ENCODE results near the gene TM7SF2. TPM values are rescaled to one million over a fixed set of nuclear protein-coding genes. Genes with fewer than 3 reads are reported as not detected.

Gene TM7SF2
- total RNA-seq, 2 donors from 2014 or later, result 134 to 199 TPM

DNA sequence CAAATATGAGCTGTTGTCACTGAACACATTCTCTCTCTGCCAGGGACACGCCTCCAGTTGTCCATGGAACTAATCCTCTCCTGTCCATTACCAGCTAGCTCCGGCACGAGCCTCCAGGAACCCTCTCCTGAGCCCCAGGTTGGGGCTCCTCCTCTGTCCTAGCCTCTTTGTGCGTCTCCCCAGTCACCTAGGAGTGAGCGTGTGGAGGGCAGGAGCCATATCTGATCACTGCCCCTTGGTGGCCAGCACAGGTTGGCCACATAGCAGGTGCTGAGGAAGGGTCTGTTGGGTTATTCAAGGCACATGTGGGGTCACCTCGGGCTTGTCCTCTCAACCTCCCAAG, 20.2 kb downstream of the TM7SF2 start:
- no peak for DNase-seq (ENCODE audit: low spot score)
- Histone ChIP-seq H3K4me1 (peaks cover 0 to 35% of the 10 kb centered on the region in 2 donors), H3K9me3 (no peaks in the 10 kb centered on the region), H3K36me3 (peaks cover 60% of the 10 kb centered on the region), H3K4me3 (no peak overlapping the region), H3K27ac (no peak overlapping the region), H3K27me3 (no peaks in the 10 kb centered on the region)
- TF ChIP-seq, protein P1, sequence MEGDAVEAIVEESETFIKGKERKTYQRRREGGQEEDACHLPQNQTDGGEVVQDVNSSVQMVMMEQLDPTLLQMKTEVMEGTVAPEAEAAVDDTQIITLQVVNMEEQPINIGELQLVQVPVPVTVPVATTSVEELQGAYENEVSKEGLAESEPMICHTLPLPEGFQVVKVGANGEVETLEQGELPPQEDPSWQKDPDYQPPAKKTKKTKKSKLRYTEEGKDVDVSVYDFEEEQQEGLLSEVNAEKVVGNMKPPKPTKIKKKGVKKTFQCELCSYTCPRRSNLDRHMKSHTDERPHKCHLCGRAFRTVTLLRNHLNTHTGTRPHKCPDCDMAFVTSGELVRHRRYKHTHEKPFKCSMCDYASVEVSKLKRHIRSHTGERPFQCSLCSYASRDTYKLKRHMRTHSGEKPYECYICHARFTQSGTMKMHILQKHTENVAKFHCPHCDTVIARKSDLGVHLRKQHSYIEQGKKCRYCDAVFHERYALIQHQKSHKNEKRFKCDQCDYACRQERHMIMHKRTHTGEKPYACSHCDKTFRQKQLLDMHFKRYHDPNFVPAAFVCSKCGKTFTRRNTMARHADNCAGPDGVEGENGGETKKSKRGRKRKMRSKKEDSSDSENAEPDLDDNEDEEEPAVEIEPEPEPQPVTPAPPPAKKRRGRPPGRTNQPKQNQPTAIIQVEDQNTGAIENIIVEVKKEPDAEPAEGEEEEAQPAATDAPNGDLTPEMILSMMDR (IDR thresholded peaks at IDR 0.05), result no peak

DNA sequence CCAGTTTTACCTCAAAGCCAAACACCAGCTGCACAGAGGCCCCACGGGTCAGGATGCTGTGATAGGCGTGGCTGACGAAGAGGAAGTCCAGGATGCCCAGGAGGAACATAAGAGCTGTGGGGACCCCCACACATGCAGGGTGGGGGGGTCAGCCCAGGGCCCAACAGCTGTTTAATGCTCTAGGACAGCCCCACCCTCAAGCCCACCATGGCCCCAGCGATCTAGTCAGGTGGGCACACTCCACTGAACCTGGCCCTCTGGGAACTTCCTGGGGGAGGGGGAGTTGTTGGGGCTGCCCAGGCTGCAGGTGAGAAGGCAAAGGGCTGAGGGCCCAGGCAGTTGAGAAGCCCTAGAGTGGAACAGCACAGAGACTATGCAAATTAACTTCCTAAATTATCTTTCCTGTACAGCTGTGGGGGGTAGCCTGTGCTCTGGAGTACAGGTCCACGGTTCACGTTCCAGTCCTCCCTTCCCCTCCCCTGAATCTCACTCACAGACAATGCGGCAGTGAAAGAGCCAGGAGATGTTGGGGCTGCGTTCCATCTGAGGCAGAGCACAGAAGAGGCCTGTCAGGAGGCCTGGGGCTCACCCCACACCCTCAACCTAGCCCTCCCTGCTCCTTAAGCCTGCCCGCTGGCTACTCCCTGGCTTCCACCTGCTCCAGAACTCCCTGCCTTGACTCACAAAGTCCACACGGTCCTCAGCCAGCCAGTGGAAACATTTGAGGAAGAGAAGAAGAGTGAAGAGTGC, 20.7 kb downstream of the TM7SF2 start:
- H3K4me3 ChIP-seq, result no peak overlapping the region
- no peaks in the 10 kb centered on the region for H3K27me3 ChIP-seq
- peaks cover 55% of the 10 kb centered on the region for H3K36me3 ChIP-seq
- no peak for DNase-seq (ENCODE audit: low spot score)
- no peaks in the 10 kb centered on the region for H3K9me3 ChIP-seq
- no peak overlapping the region for H3K27ac ChIP-seq
- TF ChIP-seq, protein P1 (IDR thresholded peaks at IDR 0.05), result no peak
- peaks cover 0 to 35% of the 10 kb centered on the region in 2 donors for H3K4me1 ChIP-seq

DNA sequence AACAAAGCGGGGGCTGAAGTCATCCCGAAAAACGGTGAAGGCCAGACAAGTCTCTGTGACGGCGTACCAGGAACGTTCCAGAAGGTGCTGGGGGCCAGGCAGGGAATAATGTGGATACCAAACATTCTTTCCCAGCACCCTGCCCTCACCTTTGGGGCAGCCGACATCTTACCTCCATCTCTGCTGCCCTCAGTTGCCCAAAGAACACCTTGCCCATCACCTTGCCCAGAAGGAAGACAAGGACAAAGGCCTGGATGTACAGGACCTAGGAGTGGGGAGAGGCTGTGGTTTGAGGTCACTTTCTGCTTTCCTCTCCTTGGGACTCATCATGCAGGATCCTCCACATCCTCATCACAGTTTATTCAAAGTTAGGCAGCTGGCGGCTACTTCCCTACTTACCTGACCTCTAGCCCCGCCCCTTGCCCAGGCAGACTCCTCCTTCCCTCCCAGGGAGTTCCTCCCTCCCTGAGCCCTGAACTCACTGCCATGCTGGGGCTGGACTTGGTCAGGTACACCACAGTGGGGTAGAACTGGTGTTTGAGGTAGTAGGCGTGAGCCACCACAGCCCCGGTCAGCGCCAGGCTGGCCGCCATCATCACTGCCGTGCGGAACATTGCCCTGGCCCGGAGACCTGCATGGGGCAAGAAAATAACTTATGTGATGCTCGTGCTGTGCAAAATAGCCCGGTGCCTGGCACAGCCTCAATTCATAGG, 21.5 kb downstream of the TM7SF2 start:
- H3K36me3 ChIP-seq, result peaks cover 47% of the 10 kb centered on the region
- TF ChIP-seq, protein P1 (IDR thresholded peaks at IDR 0.05), result no peak
- H3K9me3 ChIP-seq, result no peaks in the 10 kb centered on the region
- peaks cover 0 to 35% of the 10 kb centered on the region in 2 donors for H3K4me1 ChIP-seq
- DNase-seq (ENCODE audit: low spot score), result no peak
- no peaks in the 10 kb centered on the region for H3K27me3 ChIP-seq
- H3K27ac ChIP-seq, result peak overlapping the region; percentile 97
- peak overlapping the region; percentile 99 to 100 for H3K4me3 ChIP-seq

DNA sequence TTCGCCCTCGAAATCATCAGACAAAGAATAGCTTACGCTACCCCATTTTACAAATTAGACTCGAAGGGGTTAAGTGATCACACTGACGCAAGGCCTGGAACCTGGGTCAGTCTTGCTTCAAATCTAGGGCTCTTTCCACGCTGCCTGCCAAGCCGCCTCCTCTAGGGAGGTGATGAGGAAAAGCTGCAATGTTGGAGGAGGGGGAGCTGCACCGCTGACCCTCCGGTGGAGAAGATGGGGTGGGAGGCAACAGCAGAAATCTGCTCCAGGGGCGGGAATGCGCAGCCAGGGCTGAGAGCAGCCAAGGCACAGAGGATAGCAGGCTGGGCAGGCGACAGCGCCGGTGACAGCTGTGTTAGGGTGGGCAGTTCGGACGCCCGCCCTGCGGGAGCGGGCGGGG, 22.1 kb downstream of the TM7SF2 start:
- Histone ChIP-seq H3K9me3 (no peaks in the 10 kb centered on the region), H3K4me3 (peak overlapping the region; percentile 99 to 100), H3K4me1 (peaks cover 0 to 35% of the 10 kb centered on the region in 2 donors), H3K36me3 (peaks cover 42% of the 10 kb centered on the region), H3K27ac (peak overlapping the region; percentile 97), H3K27me3 (no peaks in the 10 kb centered on the region)
- TF ChIP-seq, protein P1 (IDR thresholded peaks at IDR 0.05), result no peak
- DNase-seq (ENCODE audit: low spot score), result no peak

DNA sequence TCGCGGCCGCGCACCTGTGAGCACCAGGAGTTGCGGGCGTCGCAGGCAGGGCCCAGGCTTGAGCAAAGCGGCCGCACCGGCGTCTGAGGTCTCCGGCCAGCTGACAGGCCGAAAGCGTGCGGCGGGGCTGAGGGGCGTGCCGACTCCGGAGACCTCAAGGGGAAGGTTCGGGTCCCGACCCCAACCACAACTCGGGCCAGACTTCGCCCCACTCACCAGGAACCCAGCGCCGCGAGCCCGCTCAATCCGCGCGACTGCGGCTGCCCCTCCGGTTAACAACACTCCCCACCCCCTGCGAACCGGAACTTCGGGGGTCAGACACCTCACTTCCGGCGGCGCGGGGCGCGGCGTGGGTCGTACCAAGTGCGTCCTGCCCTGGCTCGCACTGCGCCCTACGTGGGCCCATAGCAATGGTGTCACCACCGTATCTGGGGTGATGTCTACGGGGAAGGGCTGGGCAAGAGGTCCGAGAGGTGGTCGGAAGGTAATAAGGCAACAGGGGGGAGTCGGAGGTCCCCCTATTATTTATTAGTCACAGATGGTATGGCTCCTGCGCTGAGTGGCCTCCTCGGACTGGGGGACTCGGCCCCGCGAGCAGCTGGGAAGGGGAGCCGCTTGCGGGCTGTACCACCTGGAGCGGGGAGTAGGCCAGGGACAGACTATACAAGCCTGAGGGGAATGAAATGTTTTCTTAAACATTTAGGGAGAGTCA, 22.7 kb downstream of the TM7SF2 start, which contains the start of gene SYVN1:
Gene SYVN1, minus strand, starts transcription at position 280 of the 712 bp plus-strand sequence. CDS start 918 bp downstream, outside the sequence.
- H3K27ac ChIP-seq, result peak within 1 kb of the TSS; percentile 97
- TF ChIP-seq, protein P1 (IDR thresholded peaks at IDR 0.05), result no peak
- H3K9me3 ChIP-seq, result no peaks in the 10 kb centered on the region
- peak; percentile 94 for DNase-seq (ENCODE audit: low spot score)
- no peaks in the 10 kb centered on the region for H3K27me3 ChIP-seq
- H3K36me3 ChIP-seq, result peaks cover 35% of the 10 kb centered on the region
- peak within 1 kb of the TSS; percentile 99 to 100 for H3K4me3 ChIP-seq
- peaks cover 0 to 35% of the 10 kb centered on the region in 2 donors for H3K4me1 ChIP-seq
